HG02763 (cell line): ENCODE results near the gene ZSWIM2.
A peak's percentile ranks its signal among the peaks of the same experiment; 100 is the strongest.
"Not testable (repeated sequence)": the region's sequence is repeated elsewhere in the genome, so short reads cannot be mapped to it uniquely, and the experiment has no call there.

Experiments used
- ATAC-seq: cut with Tn5 transposase; IDR thresholded peaks from one replicate; pipeline ENCODE4 v1.9.1; 2021; ENCODE audit warnings: mild to moderate bottlenecking, moderate library complexity; ENCODE audit not compliant: unreplicated experiment

Gene ZSWIM2, protein sequence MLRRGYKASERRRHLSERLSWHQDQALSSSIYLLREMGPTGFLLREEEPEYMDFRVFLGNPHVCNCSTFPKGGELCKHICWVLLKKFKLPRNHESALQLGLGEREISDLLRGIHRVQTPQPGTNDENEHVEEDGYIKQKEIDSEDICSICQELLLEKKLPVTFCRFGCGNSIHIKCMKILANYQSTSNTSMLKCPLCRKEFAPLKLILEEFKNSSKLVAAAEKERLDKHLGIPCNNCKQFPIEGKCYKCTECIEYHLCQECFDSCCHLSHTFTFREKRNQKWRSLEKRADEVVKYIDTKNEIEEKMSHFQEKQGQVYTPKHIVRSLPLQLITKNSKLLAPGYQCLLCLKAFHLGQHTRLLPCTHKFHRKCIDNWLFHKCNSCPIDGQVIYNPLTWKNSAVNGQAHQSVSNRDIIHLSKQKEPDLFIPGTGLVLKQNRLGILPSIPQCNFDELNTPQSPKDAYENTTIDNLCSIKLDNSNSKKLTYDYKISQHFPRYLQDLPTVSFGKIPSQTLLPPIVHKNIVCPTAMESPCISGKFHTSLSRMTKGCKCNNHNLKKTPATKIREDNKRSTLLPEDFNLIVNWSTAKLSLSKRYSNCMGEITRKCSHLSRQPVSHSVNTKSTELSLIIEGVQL

DNA sequence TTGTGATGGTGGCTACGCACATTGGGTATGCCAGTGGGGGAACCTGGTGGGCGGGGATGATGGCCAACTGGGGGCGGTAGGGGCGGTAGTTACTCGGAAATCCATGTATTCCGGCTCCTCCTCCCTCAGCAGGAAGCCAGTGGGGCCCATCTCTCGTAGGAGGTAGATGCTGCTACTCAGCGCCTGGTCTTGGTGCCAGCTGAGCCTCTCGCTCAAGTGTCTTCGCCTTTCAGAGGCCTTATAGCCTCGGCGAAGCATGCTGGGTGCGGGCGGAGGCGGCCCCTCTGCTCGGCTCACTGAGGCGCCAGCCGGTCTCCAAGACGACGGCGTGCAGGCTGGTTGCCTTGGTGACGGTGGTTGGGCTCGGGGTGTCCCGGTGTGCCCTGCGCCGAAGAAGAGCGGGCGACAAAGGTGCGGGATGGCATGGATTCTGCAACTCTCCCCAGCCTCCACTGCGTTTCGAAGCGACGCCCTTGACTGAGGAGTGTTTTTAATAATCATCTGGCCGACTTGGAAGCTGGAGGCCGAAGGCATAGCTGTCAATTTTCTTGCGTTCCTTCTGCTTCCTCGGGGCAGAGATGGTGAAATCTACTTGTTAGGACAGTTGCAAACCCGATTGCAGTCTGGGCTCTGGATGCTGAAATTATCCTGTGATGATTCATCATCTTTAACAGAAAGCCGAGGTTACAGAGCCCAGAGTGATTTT is at the start of gene ZSWIM2:
ZSWIM2 (minus strand) TSS at position 298 of the 706 bp plus-strand sequence; CDS start at position 258, 40 bp downstream.
- peak; percentile 64 for ATAC-seq

DNA sequence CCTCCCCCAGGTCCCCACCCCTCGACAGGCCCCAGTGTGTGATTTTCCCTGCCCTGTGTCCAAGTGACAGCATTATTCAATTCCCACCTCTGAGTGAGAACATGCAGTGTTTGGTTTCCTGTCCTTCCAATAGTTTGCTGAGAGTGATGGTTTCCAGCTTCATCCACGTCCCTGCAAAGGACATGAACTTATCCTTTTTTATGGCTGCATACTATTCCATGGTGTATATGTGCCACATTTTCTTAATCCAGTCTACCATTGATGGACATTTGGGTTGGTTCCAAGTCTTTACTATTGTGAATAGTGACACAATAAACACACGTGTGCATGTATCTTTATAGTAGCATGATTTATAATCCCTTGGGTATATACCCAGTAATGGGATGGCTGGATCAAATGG is 47.2 kb upstream of the ZSWIM2 start:
- ATAC-seq, result not testable (repeated sequence)

DNA sequence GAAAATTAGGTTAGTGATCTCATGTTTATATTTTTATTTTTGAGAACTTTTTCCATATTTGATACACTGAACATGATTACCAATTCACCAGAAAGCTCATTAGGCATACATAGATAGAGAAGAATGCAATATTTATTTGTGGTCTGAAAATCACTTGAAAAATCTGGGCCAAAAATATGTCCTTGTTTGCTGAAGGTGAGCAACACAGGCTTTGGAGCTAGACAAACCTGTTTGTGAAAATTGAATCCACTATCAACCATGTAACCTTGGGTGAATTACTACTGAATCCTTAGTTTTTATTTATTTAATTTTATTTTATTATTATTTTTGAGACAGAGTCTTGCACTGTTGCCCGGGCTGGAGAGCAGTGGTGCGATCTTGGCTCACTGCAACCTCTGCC is 46.5 kb upstream of the ZSWIM2 start:
- no peak for ATAC-seq

GRCh38 chr2:186894478-186894877 is 45.5 kb upstream of the ZSWIM2 start:
- ATAC-seq, result no peak

GRCh38 chr2:186892821-186893220 is 43.9 kb upstream of the ZSWIM2 start:
- no peak for ATAC-seq

GRCh38 chr2:186891185-186891621 is 42.2 kb upstream of the ZSWIM2 start:
- no peak for ATAC-seq

- no peak for ATAC-seq
These were observed 40.3 kb upstream of the ZSWIM2 start for GRCh38 chr2:186889101-186889879.

- no peak for ATAC-seq
These were observed 38.4 kb upstream of the ZSWIM2 start for GRCh38 chr2:186887107-186888090.

- no peak for ATAC-seq
These were observed 35.6 kb upstream of the ZSWIM2 start for GRCh38 chr2:186884587-186884986.

DNA sequence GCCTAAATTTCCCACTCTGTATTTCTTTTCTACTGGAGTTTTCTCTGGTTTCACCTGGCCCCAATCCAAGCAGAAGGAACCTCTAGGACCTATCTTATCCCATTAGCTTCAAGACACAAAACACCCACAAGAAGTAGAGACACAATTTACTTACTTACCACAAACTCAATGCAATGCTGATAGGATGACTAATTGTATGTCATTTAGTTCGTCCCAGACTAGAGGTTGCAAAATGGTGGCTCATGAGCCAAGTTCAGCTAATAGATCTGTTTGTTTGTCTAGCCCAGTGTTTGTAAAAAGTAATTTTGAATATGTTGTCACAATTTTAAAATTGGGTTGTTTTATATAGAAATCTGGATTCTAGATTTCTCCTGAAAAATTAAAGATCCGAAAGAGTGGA is 34.7 kb upstream of the ZSWIM2 start:
- no peak for ATAC-seq

- ATAC-seq, result no peak
These were observed 33.6 kb upstream of the ZSWIM2 start for GRCh38 chr2:186882511-186883071.

DNA sequence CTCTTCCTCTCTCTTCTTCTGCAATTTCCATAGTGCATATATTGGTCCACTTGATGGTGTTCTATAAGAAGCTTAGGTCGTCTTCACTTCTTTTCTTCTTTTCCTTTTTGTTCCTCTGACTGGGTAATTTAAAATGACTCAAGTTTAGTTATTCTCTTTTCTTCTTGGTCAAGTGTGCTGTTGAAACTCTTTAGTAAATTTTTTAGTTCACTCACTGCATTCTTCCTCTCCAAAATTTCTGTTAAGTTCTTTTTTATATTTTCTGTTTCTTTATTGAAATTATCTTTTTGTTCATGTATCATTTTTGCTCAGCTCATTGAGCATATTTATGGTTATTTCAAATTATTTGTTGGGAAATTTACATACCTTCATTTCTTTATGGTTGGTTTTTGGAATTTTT is 32.7 kb upstream of the ZSWIM2 start:
- no peak for ATAC-seq

DNA sequence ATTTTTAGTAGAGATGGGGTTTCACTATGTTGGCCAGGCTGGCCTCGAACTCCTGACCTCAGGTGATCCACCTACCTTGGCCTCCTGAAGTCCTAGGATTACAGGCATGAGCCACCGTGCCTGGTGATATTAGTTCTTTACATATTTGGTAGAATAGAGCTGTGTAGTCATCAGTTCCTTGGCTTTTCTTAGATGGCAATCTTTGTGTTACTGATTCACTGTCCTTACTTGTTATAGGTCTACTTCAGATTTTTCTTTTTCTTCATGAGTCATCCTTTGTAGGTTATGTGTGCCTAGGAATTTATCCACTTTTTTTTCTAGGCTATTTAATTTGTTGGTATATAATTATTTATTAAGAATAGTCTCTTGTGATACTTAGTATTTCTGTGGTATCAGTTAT is 30.3 kb upstream of the ZSWIM2 start:
- ATAC-seq, result no peak

- ATAC-seq, result no peak
These were observed 25.7 kb upstream of the ZSWIM2 start for GRCh38 chr2:186874713-186875112.

- no peak for ATAC-seq
These were observed 22.9 kb upstream of the ZSWIM2 start for GRCh38 chr2:186871881-186872280.

- no peak for ATAC-seq
These were observed 19.4 kb upstream of the ZSWIM2 start for GRCh38 chr2:186868344-186868743.

DNA sequence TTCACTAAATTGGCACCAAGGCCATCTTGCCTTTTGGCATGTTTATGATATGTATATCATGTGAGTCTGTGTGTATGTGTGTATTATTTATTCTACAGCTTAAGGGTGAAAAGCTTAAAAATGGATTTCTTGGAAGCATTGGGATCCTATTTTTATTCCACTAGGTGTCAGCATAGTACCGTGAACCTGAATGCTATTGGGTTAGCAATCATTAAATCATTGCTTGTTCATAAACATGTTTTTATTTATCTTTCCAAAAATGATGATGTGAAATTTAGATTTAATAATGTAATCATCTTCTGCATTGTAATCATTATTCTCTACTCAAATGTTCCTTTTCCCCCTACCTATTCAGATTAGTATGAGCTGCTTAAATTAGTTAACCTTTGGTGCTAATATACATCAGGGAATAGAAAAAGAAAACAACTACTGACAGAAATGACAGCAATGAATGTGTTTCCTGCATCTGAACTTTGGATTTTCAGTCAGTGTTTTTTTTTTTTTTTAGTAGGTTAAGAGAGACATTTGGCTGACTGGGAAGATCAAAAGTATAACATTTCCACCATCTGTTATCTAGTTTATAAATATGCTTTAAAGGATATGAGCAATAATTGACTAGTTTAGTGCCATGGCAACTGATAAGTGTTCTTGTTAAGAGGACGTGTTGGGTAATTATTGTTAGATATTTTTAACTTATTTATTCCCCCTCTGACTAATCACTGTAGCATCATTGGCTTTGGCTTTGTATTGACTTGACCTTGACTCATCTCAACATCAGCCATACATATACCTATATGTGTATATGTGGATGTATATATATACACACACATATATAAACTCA is 14.1 kb upstream of the ZSWIM2 start:
- no peak for ATAC-seq

DNA sequence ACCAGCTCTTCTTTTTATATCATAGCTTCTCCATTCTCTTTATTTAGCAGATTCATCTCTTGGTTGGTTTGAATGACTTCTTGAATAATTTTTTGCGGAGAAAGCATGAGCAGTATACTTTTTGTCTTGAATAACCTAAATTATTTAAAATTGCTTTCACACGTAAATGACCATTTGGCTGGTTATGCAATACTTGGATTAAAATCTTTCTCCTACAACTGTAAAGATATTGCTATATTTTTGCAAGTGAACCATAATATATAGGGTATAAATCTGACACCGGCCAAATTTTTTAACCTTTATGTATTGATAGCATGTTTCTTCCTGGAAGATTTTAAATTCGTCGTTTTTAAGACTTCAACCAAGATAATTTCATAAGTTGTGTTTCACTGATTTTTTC is 6.2 kb upstream of the ZSWIM2 start:
- no peak for ATAC-seq

DNA sequence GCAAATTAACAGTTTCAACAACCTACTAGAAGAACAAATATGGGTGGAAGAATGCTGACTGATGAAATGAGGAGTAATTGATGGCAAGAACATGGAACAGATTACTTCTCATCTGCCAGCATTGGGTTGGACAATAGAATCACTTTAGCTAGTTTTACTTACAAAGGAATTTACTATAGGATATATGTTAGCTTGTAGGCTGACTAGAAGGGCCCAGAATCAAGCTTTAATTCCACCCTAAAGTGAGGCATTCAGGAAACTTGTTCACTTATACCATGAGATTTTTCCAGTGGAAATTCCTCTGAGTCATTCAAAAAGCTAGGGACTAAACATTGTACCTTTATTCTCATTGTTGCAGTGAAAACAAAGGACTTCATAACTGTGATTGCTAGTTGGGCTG is 5.0 kb upstream of the ZSWIM2 start:
- ATAC-seq, result no peak
